GM19372 (cell line): ENCODE data around the gene KIDINS220.

Experiments
- ATAC-seq: cut with Tn5 transposase; IDR thresholded peaks from one replicate; pipeline ENCODE4 v1.9.1; 2021; ENCODE audit warnings: mild to moderate bottlenecking, low read depth, moderate library complexity; ENCODE audit not compliant: unreplicated experiment

Gene KIDINS220

DNA sequence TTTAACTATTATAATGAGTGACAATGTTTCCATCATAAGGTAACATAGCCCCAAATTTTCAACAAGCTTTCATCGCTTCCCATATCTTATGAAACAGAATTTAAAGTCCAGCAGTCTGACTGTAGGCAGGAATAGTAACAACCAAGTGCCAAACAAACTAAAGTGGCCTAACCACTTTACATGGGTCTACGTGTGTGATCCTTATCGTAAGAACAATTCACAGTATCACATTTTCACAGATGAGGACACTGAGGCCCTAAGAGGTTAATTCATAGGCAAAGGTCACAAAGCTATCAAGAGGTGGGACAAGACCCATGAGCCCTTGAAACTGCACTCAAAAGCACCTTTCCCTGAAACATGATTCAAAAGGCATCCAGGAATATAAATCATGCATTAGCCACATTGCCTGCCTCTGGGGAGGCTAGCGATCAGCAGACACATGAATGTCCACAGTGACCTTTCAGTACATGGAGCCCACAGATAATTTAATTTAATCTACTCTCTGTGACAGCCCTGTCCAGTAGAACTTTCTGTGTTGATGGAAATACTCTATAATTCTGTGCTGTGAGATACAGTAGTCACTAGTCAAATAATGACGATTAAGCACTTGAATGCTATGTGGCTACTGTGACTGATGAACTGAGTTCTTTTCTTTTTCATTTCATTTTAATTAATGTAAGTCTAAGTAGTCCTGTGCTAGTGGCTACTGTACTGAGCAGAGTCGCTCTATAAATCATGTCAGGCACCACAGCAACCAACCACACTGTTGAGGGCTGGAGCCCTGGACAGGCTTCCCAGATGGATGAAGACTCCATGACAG, 30.3 kb downstream of the KIDINS220 start:
- no peak for ATAC-seq

DNA sequence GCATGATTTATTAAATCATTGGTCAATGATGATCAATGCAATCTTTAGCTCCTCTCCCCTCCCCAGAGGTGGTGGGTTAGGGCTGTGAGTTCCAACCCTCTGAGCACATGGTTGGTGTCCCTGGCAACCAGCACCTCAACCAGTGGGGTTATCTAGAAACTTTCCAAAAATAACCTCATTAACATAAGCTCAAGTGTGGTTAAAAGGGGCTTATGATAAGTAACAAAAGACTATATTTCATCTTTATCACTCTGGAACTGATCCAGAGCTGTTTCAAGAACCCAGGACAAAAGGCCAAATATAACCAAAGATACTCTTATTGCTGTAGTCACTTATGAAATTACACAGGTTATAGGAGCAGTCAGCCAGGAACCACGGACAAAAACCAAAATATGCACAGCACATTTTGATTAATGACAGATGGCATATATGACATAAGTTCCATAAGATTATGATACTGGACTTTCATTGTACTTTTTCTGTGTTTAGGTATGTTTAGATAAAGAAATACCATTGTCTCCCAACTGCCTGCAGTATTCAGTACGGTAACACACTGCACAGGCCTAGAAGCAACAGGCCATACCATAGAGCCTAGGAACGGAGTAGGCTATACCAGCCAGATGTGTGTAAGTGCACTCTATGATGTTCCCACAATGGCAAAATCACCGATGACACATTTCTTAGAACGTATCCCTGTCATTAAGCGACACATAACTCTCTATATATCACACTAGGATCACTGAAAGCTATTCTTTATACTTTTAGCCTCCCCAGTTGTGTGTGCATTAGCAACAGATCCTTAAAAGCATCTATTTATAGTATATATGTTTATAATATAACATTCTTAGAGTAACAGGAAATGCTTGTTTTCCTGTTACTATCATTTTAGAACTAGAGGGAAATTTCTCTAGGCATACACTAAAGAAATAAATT, 31.9 kb downstream of the KIDINS220 start:
- no peak for ATAC-seq

DNA sequence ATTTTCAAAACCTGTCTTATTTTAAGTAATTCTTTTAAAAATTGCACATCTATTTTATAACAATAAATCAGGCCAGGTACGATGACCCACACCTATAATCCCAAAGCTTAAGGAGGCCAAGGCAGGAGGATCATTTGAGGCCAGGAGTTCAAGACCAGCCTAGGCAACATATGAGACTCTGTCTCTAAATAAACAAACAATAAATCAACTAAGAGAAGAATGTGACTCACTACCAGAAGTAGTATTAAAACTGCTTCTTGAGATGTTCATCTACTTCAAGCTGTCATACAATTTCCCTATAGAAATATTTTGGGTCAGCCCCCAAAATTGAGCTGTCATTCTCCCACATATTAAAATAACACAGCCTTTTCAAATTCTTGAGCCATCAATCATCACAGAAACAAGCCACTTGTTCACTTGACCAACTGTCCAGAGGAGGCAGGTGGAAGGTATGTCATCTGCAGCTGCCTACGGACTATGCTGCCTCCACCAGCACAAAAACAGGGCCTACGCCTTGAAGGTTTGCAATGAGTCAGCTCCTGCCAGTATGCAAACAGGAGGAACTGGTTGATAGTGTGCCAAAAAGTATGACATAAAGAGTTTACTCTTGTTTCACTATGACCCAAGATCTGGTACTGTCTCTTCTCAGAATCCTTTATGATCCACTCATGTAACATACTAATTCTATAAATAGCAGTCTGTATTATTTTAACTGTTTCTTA, 33.6 kb downstream of the KIDINS220 start:
- peak; percentile 89 for ATAC-seq

DNA sequence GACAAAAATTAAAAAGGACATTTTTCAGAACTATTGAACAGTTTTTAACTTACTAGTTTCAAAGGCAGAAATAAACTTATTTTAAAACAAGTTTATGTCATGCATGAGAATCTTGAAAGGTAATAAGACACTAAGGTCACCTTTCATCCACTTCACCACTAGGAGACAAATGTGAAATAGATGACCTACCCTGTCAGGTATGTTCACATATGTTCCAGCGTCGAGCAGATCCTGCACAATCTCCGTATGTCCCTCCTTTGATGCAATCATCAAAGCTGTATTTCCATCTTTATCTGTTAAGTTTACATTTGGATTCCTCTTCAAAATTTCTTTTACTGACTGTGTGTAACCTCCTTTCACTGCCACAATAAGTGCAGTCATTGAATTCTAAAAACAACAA, 34.7 kb downstream of the KIDINS220 start:
- no peak for ATAC-seq

DNA sequence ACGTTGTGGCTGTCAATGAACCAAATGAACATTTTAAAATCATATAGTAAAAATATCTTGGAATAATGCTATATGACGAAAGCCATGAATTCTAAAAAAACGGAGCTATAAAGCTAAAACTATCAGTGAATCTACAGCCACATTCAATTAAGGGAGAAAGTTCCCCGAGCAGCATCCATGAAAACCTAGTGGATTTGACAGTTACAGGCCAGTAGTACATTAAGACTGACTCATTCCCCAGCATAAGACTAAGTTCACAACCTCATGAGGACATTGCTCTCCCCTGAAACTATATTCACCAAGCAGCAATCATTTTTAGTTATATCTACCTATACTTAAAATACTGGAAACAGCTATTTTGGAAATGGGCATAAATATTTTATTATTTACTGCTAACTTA, 36.6 kb downstream of the KIDINS220 start:
- ATAC-seq, result no peak

DNA sequence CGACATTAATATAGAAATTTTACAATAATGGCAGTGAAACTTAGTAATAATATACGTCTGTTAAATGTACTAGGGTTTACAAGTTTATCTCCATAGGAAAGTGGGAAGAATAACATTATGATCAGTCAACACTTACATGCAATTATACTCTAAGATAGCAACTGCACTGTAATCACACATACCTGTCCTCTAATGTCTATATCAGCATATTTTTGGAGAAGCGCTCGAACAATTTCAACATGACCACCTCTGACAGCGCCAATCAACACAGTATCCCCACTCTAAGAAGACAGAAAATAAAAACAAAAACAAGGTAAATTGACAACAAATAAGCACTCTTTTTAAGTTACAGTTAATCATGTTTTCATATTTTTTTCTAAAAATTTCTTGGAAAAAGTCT, 37.2 kb downstream of the KIDINS220 start:
- ATAC-seq, result no peak

DNA sequence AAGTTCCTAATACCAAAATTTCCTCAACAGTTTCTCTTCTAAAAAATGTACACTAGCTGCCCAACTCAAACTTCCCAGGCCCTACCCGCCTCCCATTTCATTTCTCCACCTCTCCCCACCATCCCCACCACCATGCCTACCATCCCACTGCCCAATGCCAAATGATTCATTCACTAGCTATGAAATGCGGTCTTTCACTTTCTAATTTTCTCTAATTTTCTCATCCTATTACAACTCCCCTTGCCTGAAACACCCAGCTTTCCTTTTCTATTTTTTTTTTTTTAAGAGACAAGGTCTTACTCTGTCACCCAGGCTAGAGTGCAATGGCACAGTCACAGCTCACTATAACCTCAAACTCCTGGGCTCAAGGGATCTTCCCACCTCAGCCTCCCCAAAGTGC, 38.4 kb downstream of the KIDINS220 start:
- no peak for ATAC-seq

DNA sequence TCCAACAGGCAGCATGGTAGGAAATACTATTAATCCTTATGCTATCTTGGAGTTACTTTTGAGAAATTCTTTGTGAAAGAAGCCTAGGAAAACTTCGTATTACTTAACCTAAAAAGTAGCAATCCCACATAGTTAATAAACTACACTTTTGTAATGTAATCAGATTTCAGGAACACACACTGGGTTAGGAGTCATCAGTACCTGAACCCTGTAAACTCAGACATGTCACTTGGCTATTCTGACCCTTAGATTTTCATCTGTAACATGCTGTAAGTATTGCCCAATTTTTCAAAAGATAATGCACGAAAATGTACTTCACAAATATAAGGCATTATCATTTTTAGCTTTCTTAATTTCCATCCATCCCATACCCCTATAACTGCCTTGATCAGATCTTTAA, 39.0 kb downstream of the KIDINS220 start:
- no peak for ATAC-seq

DNA sequence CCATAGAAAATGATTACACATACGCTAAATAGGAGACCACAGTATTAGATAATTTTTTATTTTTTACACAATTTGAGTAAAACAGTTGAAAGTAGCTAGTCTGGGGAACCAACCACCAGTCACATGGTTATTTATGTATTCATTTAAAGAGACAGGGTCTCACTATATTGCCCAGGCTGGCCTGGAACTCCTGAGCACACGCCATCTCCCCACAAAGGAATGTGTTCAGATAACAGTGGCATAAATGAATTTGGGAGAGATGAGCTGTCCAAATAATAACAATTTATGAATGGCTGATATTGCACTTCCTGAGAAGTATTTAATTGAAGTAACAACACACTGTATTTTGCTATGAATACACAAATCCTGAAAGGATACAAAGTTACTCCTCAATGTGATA, 39.7 kb downstream of the KIDINS220 start:
- no peak for ATAC-seq

DNA sequence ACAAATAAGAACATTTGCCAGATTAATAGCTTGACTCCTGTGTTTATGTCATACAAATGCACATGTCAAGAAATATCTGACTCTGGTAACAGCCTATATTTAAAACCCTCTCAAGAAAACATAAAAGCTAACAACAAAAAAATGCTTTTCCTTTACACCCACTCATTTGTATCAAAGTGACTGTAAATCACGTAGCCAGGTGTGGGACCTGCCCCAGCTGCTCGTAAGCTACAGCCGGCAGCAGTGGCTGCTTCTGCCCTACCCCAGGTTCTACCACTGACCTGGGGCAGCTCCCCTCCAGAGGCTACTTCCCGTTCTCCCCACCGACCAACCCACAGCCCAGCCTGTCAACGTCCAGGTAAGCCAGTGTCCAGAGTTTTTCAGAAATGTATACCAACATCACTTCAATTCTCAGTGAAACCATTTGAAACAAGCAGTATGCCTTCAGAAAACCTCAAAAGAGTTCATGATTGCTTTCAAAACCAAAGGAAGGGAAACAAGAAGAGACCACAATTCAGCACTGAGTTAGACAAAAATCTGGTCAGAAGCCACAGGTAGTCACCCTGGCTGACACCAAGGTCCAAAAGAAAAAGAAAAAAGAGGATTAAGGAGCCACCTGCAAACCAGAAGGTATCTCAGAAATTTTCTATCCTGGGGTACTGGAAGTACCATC, 40.4 kb downstream of the KIDINS220 start:
- ATAC-seq, result peak; percentile 56

DNA sequence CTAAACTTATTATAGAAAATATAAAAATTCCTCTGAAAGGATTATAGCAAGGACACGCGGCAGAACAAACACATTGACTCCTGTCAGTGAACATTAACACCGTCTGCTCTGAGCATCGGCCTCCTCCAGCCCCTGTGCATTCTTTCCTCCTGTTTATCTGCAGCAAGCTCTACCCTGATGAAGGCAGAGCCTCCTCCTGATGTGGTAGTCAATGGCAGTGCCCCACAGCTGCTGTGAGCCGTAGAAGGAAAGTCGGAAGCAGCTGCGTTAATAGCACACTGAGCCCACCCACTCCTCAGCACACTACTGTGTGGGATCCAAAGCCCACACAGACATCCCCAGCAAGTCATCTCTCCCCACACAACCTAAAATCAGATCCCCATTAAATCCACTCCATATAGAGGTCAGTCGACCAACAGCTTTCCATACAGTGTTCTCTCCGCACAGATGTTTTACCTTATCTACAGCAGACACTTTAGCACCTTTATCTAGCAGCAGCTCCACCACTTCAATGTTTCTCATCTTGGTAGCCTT, 41.0 kb downstream of the KIDINS220 start:
- ATAC-seq, result no peak

DNA sequence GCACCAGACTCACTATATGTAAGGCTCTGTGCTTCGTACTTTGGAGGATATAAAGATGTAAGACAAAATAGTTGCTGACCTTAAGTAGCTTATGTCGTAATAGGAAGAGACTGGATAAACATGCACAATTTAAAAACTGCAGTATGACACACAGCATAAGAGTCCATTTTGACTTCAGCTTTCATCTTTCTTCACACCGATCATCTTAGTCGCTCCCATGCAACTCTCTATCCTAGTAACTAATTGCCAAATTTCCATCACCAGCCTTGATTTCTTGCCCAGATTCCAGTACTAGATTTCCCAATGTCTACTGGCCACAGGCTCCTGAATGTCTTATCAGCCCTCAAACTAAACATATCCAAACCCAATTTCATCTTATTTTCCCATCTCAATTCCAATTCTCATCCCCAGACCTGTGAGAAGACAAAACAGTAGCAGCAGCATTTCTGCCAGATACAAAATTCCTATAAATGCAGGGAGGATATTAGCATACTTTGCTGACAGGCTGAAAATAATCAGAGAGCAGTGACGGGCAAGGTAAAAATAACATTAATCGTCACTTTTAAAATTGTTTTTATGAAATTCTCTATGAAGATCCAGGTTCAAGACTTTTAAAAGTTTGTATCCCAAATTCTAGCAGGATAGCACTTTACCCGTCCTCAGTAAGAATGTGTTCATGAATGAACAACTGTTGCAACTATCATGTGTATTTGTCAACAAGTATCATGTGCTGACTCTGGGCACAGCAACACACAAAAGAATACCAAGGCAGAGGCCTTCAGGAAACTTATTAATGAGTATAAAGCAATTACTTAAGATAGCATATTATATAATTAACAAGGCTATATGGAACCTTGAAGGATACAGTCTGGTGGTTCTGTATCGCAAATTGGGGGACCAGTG, 42.2 kb downstream of the KIDINS220 start:
- ATAC-seq, result no peak

DNA sequence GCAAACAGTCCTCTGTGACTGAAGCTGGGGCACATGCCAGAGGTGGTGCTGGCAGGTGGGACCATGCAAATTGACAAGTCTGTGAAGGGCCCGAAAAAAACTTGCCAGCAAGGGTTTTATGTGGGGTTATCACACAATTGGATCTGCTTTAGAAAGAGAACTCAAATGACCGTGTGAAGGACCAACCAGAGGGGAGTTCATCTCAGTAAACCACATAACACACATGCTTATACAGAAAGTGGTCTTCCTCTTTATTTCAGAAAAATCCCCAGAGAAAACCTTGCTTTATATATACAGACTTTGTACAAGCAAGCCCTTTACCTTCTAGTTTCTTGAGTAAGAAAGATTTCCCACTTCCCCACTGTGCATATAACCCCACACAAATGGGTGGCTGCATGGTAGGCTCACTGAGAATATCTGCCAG, 46.7 kb downstream of the KIDINS220 start:
- ATAC-seq, result no peak

DNA sequence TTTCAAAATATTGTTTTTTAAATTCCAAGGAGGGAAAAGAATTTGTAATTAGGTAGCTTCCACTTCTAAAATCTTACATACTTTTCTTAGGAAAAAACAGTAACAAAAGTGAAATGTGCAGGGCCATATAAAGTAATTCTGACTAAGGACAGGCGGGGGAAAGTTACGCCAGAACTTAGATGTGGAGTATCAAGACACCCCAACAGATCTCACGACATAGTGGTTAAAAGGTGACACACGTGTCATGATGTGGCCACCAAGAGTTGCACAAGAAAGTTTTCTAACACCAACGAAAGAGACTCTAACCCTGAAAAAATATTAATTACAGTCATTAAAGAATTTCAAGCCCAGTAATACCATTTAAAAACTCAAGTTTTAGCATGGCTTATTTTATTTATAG, 51.0 kb downstream of the KIDINS220 start:
- no peak for ATAC-seq

DNA sequence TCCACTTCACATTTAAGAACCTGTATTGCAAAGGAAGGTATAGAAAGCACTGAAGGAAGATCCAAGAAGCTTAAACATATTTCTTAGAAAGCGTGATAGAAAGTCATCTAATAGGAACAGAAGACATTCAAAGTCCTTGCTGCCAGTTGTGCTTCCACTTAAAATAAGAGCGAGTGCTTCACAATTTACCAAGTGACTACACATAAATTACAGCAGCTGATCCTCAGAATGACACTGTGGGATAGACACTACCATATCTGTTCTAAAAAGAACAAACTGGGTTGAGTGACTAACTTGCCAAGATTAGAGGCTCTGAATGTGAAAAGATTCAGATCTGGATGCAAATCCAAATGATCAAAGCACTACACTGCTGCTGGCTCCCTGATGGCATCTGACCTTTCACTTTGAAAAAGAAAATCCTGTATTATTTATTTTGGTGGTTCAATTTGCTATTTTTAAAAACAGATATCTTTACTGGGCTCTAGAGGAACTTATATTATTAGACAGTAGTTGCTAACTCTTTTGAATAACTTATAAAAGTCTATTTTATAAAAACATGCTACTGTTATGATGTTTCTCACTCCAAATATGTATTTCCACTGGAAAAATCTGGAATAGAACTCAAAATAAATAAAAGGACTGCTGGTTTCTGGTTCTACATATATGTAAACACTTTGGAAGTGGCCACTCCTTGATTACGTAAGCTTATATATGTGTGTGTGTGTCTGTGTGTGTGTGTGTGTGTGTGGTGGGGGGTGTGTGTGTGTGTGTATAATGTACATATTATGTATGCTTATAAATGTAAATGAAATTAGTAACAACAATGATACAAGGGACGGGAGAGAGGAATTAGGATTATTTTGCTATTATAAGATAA, 57.4 kb downstream of the KIDINS220 start:
- ATAC-seq, result no peak

DNA sequence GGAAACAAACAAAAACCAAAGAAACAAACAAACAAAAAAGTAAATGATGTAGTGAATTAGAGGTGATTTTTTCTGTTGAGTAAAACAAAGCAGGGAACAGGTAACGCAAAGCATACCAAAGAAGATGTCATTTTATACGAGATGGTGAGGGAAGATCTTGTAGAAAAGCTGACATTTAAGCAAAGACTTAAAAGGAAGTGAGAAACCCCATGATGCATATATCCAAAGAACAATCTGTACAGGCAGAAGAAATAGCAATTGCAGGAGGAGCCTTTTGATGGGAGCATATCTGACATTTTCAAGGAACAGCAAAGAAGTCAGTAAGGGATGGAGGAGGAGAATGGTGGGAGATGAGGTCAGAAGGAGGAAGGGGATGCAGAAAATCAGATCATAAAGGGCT, 63.0 kb downstream of the KIDINS220 start:
- ATAC-seq, result no peak

DNA sequence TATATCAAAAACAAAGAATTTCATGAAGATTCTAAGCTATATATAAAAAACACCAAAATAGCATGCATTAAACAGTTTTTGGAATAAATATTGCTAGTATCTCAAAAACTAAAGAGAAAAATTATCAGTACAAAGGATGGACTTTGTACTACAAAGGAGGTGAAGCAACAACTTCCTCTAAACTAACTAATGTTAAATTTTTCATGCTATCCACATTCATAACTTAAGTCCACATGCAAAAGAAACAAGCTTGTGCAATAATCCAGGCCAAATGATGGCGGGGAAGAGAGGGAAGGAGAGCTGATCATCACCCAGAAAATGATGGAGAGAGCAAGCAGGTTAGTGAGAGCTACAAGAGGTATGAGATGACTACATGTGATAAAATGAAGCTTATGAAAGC, 70.1 kb downstream of the KIDINS220 start:
- ATAC-seq, result no peak

DNA sequence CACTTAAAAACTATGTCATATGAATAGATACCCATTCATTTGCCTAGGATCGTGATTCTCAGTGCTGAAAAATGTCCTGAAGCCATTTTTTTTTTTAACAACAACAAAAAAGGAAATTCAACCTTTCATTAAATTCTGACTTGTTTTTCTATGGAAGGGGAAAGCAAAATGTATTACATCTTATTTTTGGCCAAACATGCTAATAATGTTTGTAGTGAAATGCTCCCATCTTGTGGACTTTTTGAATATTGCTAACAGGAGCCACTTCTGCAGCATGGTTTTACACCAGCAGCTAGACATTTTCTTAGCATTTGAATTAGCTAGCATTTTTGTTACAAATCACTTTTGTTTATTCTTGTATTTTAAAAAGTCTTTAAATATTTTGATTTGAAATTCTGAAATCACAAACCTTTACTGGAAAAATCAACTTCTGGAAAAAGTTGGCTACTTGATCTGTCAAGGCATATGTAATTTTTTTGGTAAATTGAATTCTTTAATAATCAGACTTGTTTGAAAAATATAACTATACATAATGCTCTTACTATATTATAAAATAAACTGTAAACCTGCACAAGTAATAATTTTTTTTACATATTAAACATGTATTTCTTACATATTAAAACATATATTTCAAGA, 75.8 kb downstream of the KIDINS220 start:
- ATAC-seq, result no peak
